ENCODE measurements around the gene RAP1A. TPM values are rescaled to one million over a fixed set of nuclear protein-coding genes. Genes with fewer than 3 reads are reported as not detected.
"Not testable (repeated sequence)": the region's sequence is repeated elsewhere in the genome, so short reads cannot be mapped to it uniquely, and the experiment has no call there.

Gene RAP1A
- total RNA-seq, 1 experiment from 2014 or later = 8.4 TPM

DNA sequence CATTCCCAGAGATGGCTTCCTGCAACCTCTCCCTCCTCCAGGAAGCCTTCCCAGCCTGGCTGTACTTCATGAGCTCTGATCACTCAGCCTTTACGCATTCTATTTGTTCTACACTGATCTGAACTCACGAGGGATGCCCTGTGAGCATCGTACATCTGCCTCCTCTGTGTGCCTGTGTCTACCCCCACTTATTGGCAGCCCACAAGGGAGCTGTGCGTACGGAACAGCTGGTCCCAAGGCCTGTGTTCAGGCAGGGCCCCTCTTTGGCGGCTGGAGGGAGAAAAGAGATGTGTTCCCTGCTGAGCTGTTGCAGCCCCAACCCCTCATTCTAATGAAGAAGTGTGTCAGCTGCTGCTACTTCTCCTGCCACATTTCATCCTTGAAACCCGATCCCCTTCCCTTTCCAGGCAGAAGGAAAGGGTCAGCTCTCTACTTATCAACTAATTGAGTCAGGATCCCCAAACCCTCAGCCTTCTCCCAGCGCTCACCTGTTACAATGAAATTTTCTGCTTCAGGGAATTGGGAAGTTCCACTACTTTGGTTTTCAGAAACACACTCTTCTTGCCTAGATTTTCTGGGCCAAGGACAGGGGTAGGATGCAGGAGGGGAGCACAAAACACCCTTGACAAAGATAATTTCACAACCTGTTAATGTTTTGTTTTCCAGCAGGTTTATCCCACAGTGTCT lies 116.4 kb downstream of the RAP1A start:
- DNase-seq (ENCODE audit: low read depth, low spot score) = no peak
- in situ Hi-C loops (cut with HindIII; ENCODE audit: low pct_unique_long_range_greater_than_20kb, low sequenced_read_pairs) = no loop called here

DNA sequence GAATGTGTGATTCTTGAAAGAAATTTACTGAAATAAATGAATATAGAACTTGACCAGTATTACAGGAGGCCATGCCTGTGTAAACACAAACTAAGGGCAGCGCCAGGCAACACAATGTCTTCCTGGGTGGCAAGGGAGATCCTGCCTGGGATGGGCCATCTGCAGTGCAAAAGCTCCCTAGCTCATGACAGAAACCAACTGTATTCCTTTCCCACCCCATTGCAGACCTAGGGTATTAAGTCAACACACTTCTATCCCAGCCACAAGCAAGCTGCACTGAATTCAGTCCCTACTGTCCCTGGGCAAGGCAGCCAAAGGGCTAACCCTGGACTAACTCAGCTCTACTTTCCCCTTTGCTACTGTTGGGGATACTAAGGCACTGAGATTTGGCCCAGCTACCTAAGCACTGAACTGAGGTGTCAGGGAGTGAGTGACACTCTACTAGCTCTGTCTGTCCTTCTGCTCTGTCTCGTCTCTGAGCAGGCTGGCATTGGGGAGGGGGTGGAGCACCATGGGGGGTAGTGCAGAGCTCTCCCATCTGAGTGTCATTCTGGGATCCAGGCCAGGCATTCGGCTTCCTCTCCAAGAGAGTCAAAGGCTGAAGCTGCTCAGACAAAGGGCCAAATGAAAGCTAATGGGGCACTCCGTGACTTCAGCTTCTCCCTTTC lies 117.1 kb downstream of the RAP1A start:
- in situ Hi-C loops (cut with HindIII; ENCODE audit: low pct_unique_long_range_greater_than_20kb, low sequenced_read_pairs) = no loop called here
- no peak for DNase-seq (ENCODE audit: low read depth, low spot score)

DNA sequence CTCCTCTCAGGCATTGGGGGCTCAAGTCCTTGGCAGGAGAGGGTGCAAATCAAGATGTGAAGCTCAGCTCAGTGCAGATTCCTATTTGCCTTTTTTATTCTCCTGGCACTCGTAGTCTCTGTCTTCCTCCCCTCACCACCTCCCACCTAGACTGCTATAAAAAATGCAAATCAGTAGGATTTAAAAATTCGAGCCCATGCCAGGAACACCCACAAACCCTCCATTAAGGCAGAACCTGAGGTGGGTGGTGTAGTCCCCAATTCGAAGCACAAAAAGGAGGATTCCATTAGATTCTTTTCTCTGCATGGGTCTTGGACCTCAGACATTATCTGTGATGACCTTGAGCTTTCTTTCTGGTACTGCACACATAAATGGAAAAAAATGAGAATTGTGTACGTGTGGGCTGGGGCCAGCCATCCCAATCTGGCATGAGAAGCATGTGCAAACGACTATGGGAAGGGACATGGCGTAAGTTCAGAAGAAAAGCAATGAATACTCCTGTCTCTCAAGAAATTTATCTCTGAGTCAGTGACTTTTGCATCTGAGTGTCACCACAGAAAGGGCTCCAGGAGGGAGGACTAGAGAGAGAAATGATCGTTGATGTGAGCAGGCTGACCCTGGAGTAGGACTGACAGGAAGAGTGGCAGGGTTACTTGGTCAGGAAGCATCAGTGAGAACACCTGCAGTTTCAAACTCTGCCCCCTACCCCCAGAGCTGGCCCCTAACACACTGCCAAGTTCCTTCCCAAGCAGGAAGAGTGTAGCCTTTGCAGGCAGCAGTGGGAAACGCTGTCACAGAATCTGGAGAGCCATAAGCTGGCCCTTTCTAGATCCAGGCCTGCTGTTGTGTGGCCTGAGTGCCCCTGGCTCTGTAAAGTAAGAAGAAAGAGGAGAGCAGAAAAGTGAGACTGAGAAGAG lies 117.9 kb downstream of the RAP1A start:
- in situ Hi-C loops (cut with HindIII; ENCODE audit: low pct_unique_long_range_greater_than_20kb, low sequenced_read_pairs) = no loop called here
- no peak for DNase-seq (ENCODE audit: low read depth, low spot score)

DNA sequence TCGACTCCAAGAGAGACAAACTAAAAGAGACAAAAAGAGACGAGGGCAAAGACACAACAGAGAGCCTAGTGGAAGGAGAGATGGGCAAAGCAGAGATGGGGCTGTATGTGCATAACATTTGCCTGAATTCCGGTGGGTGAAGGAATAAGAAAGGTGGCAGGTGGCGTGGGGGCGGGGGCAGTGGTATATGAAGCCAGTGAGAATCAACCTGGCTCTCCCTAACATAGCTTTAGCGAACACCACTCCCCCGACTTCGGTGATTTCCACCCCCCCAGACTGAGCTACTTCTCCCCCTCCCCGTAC lies 118.5 kb downstream of the RAP1A start:
- in situ Hi-C loops (cut with HindIII; ENCODE audit: low pct_unique_long_range_greater_than_20kb, low sequenced_read_pairs) = no loop called here

DNA sequence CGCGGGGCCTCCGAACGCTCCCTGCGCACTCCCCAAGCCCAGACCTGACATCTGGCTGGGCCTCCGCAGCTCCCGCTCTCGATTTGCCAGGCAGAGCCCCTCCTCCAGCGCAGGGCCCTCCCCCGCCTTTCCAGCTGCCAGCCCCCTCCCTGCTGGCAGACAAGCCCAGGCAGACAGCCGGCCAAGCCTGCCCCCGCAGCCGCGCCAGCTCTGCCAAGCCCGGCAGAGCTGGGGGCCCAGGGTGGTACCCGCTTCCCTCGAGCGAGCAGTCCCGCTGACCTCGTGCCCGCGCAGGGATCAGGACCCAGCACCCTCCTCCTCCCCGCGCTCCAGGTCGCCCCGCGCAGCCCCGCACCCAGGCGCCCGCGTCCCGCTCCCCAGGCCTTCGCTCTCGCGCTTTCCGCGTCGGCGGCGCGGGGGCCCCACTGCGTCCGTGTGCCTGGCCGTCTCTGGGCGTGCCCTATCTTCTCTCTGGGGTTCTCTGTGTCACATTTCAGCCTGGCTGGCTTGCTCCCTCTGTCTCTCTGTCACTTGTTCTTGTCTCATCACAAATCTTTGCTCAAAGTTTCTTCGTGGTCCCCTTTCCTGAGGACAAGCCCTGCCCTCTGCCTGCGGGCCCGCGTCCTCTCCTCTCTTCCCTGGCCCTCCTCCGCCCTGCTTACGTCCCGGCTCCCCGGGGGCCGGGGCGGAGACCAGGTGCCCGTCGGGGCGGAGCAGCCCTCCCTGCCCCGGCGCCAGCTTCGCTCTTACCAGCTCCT lies 119.0 kb downstream of the RAP1A start:
- peak; percentile 58 for DNase-seq (ENCODE audit: low read depth, low spot score)
- in situ Hi-C loops (cut with HindIII; ENCODE audit: low pct_unique_long_range_greater_than_20kb, low sequenced_read_pairs) = no loop called here

More for the DNA sequence above, 118.5 kb downstream of the RAP1A start:
- no peak for DNase-seq (ENCODE audit: low read depth, low spot score)

DNA sequence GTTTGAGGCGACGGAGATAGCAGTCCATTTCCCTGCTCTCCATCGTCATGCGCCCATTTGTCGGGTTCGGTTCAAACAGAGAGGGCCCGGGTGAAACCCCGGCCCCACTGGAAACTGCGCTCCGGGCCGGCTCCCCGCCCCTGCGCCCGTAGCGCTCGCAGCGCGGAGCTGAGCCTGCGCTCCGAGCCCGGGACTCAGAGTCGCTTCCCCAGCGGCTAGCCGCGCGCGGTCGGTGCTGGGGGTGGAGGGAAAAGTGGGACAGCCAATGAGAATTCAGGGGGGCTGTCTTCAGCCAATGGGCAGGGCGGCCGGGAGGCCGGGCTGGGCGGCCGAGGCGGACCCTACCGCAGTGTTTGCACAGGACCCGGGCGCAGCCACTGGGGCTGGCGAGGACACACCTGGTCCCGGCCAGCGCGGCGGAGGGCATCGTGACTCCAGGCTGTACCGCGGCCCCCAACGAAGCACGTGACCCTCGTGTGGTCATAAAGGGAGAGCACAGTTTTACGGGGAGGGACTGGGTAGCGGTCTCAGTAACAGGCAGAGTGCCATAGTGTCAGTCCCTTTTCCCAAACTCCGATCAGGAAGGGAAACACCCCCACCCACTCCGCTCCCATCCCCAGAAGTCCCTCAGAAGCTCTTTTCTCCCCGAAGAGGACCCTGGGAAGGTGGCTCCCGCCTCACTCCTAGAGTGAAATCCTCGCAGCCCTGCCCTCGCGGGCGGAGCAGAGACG lies 119.8 kb downstream of the RAP1A start, which contains the start of gene INKA2:
TSS of gene INKA2 (minus strand) at position 202 of the 731 bp plus-strand sequence. CDS start at position 49, 153 bp downstream.
- in situ Hi-C loops (cut with HindIII; ENCODE audit: low pct_unique_long_range_greater_than_20kb, low sequenced_read_pairs) = no loop called here
- peak; percentile 82 for DNase-seq (ENCODE audit: low read depth, low spot score)

DNA sequence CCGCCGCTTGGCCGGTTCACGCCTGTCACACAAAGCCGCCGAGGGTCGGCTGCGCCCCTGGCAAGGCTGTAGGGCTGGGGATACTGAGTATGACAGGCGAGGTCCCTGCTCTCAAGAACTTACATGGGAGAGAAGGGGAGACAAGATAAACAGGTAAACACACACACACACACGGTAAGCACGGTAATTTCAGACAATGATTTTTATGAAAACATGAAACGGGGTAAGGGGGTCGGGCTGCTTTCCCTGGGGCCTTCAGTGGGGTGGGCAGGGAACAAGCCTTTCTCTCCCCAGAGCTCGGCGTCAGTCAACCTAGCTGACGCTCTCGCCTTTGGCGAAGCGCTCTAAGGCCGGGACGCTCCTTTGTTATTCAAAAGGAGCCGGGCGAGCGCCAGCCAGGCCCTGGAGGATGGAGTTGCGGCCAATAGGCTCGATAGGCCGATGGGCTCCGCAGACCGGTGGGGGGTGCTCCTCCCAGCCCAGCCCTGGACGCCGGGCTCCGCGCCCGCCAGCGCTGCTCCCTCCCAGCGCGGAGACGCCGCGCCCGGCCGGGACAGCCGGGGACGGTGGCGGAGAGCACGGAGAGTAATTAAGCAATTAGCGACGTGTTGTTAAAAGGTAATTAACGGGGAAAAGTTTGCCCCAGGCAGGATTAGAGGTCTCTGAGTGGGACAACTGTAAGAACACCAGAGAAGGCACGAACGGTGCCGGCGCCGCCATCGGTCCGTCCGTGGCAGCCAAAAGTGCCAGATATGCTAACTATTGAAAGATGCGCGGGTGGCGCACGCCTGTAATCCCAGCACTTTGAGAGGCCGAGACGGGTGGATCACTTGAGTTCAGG lies 120.6 kb downstream of the RAP1A start:
- in situ Hi-C loops (cut with HindIII; ENCODE audit: low pct_unique_long_range_greater_than_20kb, low sequenced_read_pairs) = no loop called here
- DNase-seq (ENCODE audit: low read depth, low spot score) = no peak

DNA sequence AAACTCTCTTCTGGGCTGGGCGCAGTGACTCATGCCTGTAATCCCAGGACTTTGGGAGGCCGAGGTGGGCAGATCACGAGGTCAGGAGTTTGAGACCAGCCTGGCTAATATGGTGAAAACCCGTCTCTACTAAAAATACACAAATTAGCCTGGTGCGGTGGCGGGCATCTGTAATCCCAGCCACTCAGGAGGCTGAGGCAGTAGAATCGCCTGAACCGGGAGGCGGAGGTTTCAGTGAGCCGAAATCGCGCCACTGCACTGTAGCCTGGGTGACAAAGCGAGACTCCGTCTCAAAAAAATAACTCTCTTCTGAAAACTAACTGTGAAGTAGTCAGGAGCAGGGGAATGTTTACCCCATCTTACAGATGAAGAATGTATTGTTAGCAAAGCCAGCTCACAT lies 122.7 kb downstream of the RAP1A start:
- DNase-seq (ENCODE audit: low read depth, low spot score); in situ Hi-C loops (cut with HindIII; ENCODE audit: low pct_unique_long_range_greater_than_20kb, low sequenced_read_pairs): not testable (repeated sequence)

DNA sequence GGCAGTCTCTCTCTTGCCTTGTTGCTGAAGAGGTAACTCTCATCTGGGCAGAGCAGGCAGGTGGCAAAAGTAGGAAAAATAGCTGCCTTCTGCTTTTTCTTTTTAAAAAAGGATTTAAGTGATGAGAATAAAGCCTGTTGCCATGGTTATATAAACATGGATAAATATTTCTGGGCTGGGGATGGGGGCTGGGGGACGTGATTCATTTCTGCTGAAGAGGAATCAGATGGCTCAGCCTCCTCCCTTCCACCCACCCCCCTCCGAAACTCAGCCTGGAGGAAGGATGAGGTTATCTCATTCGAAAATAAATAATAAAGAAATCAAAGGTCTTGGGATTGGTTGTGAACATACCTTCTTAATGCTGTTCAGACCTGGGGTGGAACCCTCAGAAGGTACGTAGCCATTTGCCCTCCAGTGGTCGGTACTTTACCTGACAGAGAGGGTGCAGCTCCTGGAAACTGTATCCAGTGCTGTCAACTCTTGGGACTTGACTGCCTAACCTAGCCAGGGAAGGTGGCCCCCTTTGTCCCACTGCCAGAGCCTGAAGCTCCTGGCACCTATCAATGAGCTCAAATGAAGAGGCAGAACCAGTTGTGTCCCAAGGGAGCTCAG lies 123.5 kb downstream of the RAP1A start:
- in situ Hi-C loops (cut with HindIII; ENCODE audit: low pct_unique_long_range_greater_than_20kb, low sequenced_read_pairs) = no loop called here
- no peak for DNase-seq (ENCODE audit: low read depth, low spot score)

DNA sequence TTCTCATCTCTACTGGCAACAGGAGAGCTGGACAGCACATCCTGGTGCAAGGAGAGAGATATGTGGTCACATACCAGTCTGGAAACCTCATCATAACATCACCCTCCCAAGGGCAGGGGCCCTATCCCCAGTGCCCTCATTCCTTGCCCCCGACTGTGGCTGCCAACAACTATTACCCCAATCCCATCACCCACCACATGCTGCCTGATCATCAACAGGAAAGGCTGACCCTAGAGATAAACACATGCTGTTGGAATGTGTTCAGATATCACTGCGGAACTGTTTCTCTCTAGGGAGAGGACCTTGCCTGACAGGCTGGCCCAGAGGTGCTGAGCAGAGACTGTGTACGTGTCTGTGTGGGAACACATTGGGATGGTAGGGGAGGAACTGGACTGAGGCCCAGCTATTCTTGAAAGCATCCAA lies 124.1 kb downstream of the RAP1A start:
- in situ Hi-C loops (cut with HindIII; ENCODE audit: low pct_unique_long_range_greater_than_20kb, low sequenced_read_pairs) = no loop called here
- no peak for DNase-seq (ENCODE audit: low read depth, low spot score)

DNA sequence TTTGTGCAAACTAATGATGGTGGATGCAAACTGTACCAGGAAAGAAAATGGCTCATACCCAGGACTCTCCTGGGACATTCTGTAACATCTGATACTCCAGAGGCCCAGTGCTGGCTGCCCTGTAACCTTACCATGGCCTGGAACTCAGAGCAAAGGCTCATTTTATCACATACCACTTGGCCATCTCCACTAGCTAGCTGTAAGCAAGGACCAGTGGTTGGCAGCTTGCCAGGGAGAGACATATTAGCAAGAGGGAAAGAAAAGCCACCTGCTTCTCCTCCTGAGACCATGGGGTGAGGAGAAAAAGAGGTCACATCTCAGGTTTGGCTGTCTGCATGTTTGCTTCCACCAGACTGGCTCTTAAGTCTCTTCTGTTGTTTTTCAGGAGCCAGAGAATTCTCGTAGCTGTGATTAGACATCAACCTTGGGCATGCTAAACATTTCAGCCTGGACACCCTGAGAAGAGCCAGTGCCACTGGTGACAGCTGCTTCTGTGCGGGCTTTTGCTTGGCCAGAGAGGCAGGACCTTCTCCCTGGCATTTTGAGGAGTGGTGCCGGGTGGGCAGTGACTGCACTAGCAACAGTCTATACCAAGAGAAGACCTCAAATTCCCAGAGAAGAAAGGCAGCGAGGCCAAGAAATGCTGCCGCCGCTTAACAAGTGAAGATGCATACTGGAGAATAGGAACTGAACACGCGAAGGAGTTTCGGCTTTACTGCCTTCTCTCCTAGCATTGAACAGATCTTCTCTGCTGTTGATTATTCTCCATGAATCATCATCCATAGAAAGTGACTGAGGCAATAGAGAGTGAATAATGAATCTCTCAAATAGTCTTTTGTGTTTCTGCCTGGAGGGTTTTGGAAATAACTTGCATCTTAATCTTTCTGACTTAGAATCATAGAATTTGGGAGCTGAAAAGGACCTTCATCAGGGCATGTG lies 126.4 kb downstream of the RAP1A start:
- peak; percentile 7 for DNase-seq (ENCODE audit: low read depth, low spot score)
- in situ Hi-C loops (cut with HindIII; ENCODE audit: low pct_unique_long_range_greater_than_20kb, low sequenced_read_pairs) = no loop called here

DNA sequence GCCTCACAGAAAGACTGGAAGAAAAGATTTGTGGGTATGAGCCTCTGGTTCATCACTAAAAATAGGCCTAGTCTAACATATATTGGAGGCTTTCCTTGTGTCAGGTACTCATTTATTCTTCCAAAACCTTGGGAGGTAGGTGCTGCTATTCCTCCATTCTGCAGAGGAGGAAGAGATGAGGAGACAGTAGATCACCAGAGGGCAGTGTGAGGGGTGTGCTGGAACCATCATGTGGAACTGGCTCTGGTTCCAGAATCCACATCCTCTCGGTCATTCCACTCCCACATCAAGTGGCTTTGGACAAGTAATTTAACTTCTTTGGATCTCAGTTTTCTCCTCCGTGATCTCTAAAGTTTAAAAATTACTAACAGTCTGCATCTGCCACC lies 127.0 kb downstream of the RAP1A start:
- in situ Hi-C loops (cut with HindIII; ENCODE audit: low pct_unique_long_range_greater_than_20kb, low sequenced_read_pairs) = no loop called here
- peak; percentile 37 for DNase-seq (ENCODE audit: low read depth, low spot score)

DNA sequence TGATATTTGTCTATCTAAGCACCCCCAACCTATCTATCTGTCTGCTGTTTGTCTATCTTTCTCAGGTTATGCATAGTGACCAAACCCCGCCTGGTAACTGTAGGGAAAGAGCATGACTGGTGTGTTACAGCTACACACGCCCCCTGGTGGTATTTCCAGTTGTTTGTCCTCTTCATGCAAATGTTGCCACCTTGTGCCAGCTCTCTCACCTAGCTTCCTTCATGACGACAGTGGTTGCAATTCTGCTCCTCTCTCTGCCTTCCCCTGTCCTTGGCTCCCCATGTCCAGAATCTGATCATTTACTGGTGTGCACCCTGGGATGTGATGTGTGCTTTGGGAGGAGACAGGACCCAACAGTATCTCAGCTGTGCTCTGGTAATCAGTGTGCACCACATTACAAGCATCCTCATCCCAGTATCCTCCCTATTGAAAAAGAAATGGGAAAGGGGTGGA lies 127.7 kb downstream of the RAP1A start:
- peak; percentile 85 for DNase-seq (ENCODE audit: low read depth, low spot score)
- in situ Hi-C loops (cut with HindIII; ENCODE audit: low pct_unique_long_range_greater_than_20kb, low sequenced_read_pairs) = no loop called here

DNA sequence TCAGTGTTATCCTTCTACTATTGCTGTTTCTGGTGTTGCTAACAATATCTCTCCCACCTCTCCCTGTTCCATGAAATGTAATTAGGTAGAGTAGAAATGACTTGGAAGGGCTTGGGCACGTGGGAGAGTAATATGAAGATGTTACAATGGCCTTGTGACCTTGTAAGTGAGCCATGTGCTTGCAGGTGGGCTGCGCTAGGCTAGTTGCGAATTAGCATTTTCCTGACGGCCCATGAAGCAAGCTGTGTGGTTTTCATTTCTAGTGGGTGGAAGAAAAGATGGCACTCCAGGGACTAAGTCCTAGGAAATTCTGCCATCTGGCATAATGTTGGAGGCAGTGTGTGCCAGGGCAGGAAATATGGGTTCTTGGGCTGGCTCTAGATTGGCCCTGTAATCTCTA lies 128.4 kb downstream of the RAP1A start:
- DNase-seq (ENCODE audit: low read depth, low spot score) = no peak
- in situ Hi-C loops (cut with HindIII; ENCODE audit: low pct_unique_long_range_greater_than_20kb, low sequenced_read_pairs) = no loop called here

DNA sequence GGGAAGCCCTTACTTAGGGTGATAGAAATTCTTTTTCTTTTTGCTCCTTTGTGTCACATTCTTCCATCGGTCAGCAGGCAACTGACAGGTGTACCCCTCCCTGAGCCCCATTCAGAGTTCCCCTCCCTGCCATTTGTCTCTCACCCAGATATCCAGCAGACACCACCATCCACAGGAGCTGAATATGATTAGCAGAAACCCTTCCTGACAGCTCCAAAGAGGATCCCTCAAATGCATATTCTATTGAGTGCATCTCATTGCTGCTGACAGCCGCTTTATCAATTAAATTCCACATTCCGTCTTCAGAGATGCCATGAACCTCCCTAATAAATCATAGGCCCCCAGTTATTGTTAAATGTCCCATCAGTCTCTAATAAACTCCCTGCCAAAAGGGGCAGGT lies 130.0 kb downstream of the RAP1A start:
- in situ Hi-C loops (cut with HindIII; ENCODE audit: low pct_unique_long_range_greater_than_20kb, low sequenced_read_pairs) = no loop called here

More for the DNA sequence above, 130.0 kb downstream of the RAP1A start:
- no peak for DNase-seq (ENCODE audit: low read depth, low spot score)
